SK-N-SH (cell line): ENCODE data around the gene KCNC3. TPM values are rescaled to one million over a fixed set of nuclear protein-coding genes. Genes with fewer than 3 reads are reported as not detected.

ENCODE experiments used
- CTCF ChIA-PET: fragments of 300-600, 350-600 bp; formaldehyde crosslinking; extraction: SDS; loops from one replicate; lab custom pipeline; 2021; lab: Yijun Ruan, JAX
- POLR2A ChIA-PET: fragments of 350-600 bp; sonication (Branson Sonifier 250); formaldehyde crosslinking; extraction: SDS; loops from one replicate; lab custom pipeline; 2020; ENCODE audit warnings: antibody characterized with exemption, inconsistent platforms; lab: Yijun Ruan, JAX
- DNase-seq: peaks from one replicate; pipeline ENCODE4 v3.0.0; 2012
- H2AFZ ChIP-seq: fragments of 200-600 bp; sonication (generic); 2 replicates; pipeline ENCODE4 v1.8.1; 2016; ENCODE audit warnings: antibody characterized with exemption, mild to moderate bottlenecking, low read depth
- H3F3A ChIP-seq: fragments of 200-600 bp; sonication (generic); replicated peaks from 2 replicates; pipeline ENCODE3; 2016; ENCODE audit warnings: antibody characterized with exemption, mild to moderate bottlenecking; ENCODE audit not compliant: insufficient read depth
- H3K27ac ChIP-seq, 2 experiments: fragments of 200-500 bp in 1 of 2; fragments of 200-600 bp in 1 of 2; sonication (Bioruptor generic) in 1 of 2; sonication (generic), shearing (Covaris generic) in 1 of 2; 2 replicates each; pipeline versions ENCODE4 v1.5.1 to v1.6.1; 2014 to 2016; ENCODE audit warnings: low read depth in 2 of 2, inconsistent platforms in 1 of 2, low read length in 1 of 2, mild to moderate bottlenecking in 1 of 2, mixed read lengths in 1 of 2
- H3K27me3 ChIP-seq: fragments of 200-600 bp; sonication (generic), shearing (Covaris generic); 2 replicates; pipeline ENCODE4 v1.6.1; 2016; ENCODE audit warnings: mixed run types; ENCODE audit not compliant: insufficient read depth
- H3K36me3 ChIP-seq, 2 experiments: fragments of 200-500 bp in 1 of 2; fragments of 200-600 bp in 1 of 2; sonication (Bioruptor generic) in 1 of 2; sonication (generic) in 1 of 2; replicated peaks in 1 of 2; 2 replicates each; pipeline versions ENCODE3 to v1.5.1; 2014 to 2016; ENCODE audit warnings: low read length in 1 of 2, mild to moderate bottlenecking in 1 of 2; ENCODE audit not compliant: insufficient read depth in 2 of 2, control insufficient read depth in 1 of 2
- H3K4me1 ChIP-seq, 2 experiments: fragments of 200-500 bp in 1 of 2; fragments of 200-600 bp in 1 of 2; sonication (Bioruptor generic) in 1 of 2; sonication (generic), shearing (Covaris generic) in 1 of 2; 2 replicates each; pipeline versions ENCODE4 v1.5.1 to v1.6.1; 2014 to 2016; ENCODE audit warnings: low read depth in 1 of 2, low read length in 1 of 2, mixed run types in 1 of 2; ENCODE audit not compliant: insufficient read depth in 2 of 2, control insufficient read depth in 1 of 2
- H3K4me2 ChIP-seq: fragments of 200-600 bp; sonication (generic), shearing (Covaris generic); 2 replicates; pipeline ENCODE4 v1.6.1; 2017; ENCODE audit warnings: mixed run types
- H3K4me3 ChIP-seq, 2 experiments: fragments of 200-500 bp in 1 of 2; fragments of 200-600 bp in 1 of 2; sonication (Bioruptor generic) in 1 of 2; sonication (generic), shearing (Covaris generic) in 1 of 2; 2 replicates each; pipeline versions ENCODE4 v1.5.1 to v1.8.1; 2014 to 2016; ENCODE audit warnings: low read depth in 2 of 2, inconsistent platforms in 1 of 2, low read length in 1 of 2, mild to moderate bottlenecking in 1 of 2, mixed read lengths in 1 of 2, moderate library complexity in 1 of 2
- H3K79me2 ChIP-seq: fragments of 200-600 bp; sonication (generic); 2 replicates; pipeline ENCODE4 v1.8.1; 2017; ENCODE audit warnings: mild to moderate bottlenecking; ENCODE audit not compliant: insufficient read depth
- H3K9ac ChIP-seq: fragments of 200-600 bp; sonication (generic); 2 replicates; pipeline ENCODE4 v1.6.1; 2017; ENCODE audit warnings: mixed run types
- H3K9me2 ChIP-seq: fragments of 200-600 bp; sonication (generic); 2 replicates; pipeline ENCODE4 v1.6.1; 2017; ENCODE audit warnings: mixed run types
- H3K9me3 ChIP-seq: fragments of 200-600 bp; sonication (generic); 2 replicates; pipeline ENCODE4 v1.6.1; 2017; ENCODE audit warnings: mixed run types, mild to moderate bottlenecking, moderate library complexity
- H4K20me1 ChIP-seq: fragments of 200-600 bp; sonication (generic); 2 replicates; pipeline ENCODE4 v1.6.1; 2017; ENCODE audit warnings: mild to moderate bottlenecking, mixed run types; ENCODE audit not compliant: insufficient read depth
- CHD2 ChIP-seq: fragments of 150-350 bp; IDR thresholded peaks from 2 replicates; pipeline ENCODE4 v1.6.1; 2018; ENCODE audit warnings: low read length; ENCODE audit not compliant: partially characterized antibody
- MEF2A ChIP-seq: IDR thresholded peaks from 2 replicates; pipeline ENCODE4 v1.4.0; 2012; ENCODE audit warnings: low read depth, borderline replicate concordance
- MXI1 ChIP-seq: IDR thresholded peaks from 2 replicates; pipeline ENCODE4 v1.6.1; 2012; ENCODE audit warnings: mild to moderate bottlenecking, low read depth, low read length, improper control_type of control experiment
- POLR2AphosphoS5 ChIP-seq: IDR thresholded peaks from 2 replicates; pipeline ENCODE4 v1.6.1; 2012; ENCODE audit warnings: low read depth, low read length
- RAD21 ChIP-seq: IDR thresholded peaks from 2 replicates; pipeline ENCODE4 v1.6.1; 2012; ENCODE audit warnings: mild to moderate bottlenecking, low read length
- SMC3 ChIP-seq: IDR thresholded peaks from 2 replicates; pipeline ENCODE4 v1.6.1; 2012; ENCODE audit warnings: low read depth, low read length, improper control_type of control experiment
- TAF1 ChIP-seq: IDR thresholded peaks from 2 replicates; pipeline ENCODE4 v1.6.1; 2012; ENCODE audit warnings: low read depth, mild to moderate bottlenecking, low read length, moderate library complexity, borderline replicate concordance
- YY1 ChIP-seq: IDR thresholded peaks from 2 replicates; pipeline ENCODE4 v1.4.0; 2012; ENCODE audit warnings: low read depth, mild to moderate bottlenecking
- WGBS: methylation state at CpG from one replicate; pipeline ENCODE4 v1.1.6; 2017; ENCODE audit warnings: low lambda C conversion rate; 5-methylcytosine and 5-hydroxymethylcytosine counted together
- polyA plus RNA-seq, 3 experiments: library from polyadenylated mRNA; depleted of rRNA; stranded (reverse); fragments of >200 nt; gene quantifications; 2 replicates each; pipeline ENCODE4 v1.2.3, GENCODE V29; 2012
- TF ChIP-seq, protein P1 (sequence below): IDR thresholded peaks from 2 replicates; pipeline ENCODE4 v1.6.1; 2012; ENCODE audit warnings: mild to moderate bottlenecking, low read depth, low read length, moderate library complexity
- TF ChIP-seq, protein P2 (sequence below): IDR thresholded peaks from 2 replicates; pipeline ENCODE4; 2012
- TF ChIP-seq, protein P3 (sequence below): fragments of 150-350 bp; IDR thresholded peaks from 2 replicates; pipeline ENCODE4 v1.6.1; 2016; ENCODE audit warnings: mild to moderate bottlenecking, low read depth, low read length
- TF ChIP-seq, protein P4 (sequence below): fragments of 200-600 bp; sonication (generic); IDR thresholded peaks from 2 replicates; pipeline ENCODE4 v1.6.1; 2017; ENCODE audit warnings: antibody characterized with exemption, mild to moderate bottlenecking, moderate library complexity
- TF ChIP-seq, protein P5 (sequence below): IDR thresholded peaks from 2 replicates; pipeline ENCODE4 v1.4.0; 2012; ENCODE audit warnings: low read depth, borderline replicate concordance

The KCNC3 gene
- 0.26 and 0.30 TPM in 2 replicates for polyA plus RNA-seq (2012; rRNA removed)
- 0.14 and 0.37 TPM in 2 replicates for polyA plus RNA-seq (2012; cell fraction: cytosol; rRNA removed)
- polyA plus RNA-seq (2012; cell fraction: nucleus; rRNA removed), result 2.4 and 2.7 TPM in 2 replicates

DNA sequence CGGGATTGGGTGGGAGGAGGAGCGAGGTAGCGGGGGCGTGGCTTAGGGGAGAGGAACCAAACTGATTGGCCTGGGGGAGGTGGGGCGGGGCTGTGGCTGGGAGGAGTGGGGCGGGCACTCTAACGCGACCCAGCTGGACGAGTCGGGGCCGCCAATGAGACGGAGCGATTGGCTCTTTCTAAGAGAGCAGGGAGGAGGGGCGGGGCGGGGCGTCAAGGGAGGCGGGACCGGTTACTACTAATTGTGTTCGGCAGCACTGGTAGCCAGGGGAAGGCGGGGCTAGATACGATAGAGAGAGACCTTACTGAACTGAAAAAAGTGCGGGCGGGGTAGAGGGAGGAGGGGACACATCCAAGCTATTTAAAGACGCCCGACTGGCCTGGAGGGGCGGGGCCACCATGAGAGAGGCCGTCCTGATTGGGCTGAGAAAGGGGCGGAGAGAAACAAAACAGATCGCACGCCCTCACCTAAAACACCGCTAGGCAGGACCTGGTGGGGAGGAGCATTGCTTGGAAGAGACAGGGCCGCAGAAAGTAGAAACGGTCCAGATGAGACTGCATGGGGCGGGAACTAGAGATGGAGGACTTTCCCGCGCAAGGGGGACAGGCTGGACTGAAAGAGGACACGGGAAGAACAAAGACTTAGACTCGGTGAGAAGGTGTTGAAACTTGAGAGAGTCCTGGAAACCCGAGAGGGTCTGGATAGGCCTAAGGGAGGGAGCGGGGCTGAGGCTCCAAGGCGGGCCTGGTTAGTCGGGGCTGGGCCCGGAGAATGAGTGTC is at the start of gene KCNC3:
TSS of gene KCNC3 (minus strand) at position 232 of the 780 bp plus-strand sequence. CDS start 295 bp downstream, outside the sequence.
- peaks cover 16% of the 10 kb centered on the region; the same call in 1 of the 2 replicates for H3K27me3 ChIP-seq
- H3K4me2 ChIP-seq, result peak within 1 kb of the TSS; percentile 78
- peaks cover 7 to 56% of the 10 kb centered on the region in 2 experiments; a peak in 2 of 4 replicates for H3K4me1 ChIP-seq
- 0 out of 2 replicates have a peak, but pooled peaks cover 3% of the 10 kb centered on the region for H4K20me1 ChIP-seq
- H3K27ac ChIP-seq, result peak within 1 kb of the TSS; percentile 75 to 86
- peak within 1 kb of the TSS; percentile 89 for H2AFZ ChIP-seq
- H3K4me3 ChIP-seq, result peak within 1 kb of the TSS; percentile 49 to 67
- DNase-seq, result peak; percentile 95
- peak within 1 kb of the TSS; percentile 64; the same call in 1 of the 2 replicates for H3K9ac ChIP-seq
- CTCF ChIA-PET, result interaction anchor here (0.7 to 2.1 kb wide), 11 partner anchors 13 to 281 kb away, joined by 3 to 17 read pairs (median 7); no protein-coding TSS in a partner anchor
- H3K9me3 ChIP-seq, result no peaks in the 10 kb centered on the region
- H3F3A ChIP-seq, result peaks cover 9% of the 10 kb centered on the region
- H3K79me2 ChIP-seq, result no peaks in the 10 kb centered on the region
- 2% methylated on average over 43 of the region's 43 CpGs for WGBS
- H3K36me3 ChIP-seq, result no peaks in the 10 kb centered on the region
- H3K9me2 ChIP-seq, result no peaks in the 10 kb centered on the region
- TF ChIP-seq, protein P1, sequence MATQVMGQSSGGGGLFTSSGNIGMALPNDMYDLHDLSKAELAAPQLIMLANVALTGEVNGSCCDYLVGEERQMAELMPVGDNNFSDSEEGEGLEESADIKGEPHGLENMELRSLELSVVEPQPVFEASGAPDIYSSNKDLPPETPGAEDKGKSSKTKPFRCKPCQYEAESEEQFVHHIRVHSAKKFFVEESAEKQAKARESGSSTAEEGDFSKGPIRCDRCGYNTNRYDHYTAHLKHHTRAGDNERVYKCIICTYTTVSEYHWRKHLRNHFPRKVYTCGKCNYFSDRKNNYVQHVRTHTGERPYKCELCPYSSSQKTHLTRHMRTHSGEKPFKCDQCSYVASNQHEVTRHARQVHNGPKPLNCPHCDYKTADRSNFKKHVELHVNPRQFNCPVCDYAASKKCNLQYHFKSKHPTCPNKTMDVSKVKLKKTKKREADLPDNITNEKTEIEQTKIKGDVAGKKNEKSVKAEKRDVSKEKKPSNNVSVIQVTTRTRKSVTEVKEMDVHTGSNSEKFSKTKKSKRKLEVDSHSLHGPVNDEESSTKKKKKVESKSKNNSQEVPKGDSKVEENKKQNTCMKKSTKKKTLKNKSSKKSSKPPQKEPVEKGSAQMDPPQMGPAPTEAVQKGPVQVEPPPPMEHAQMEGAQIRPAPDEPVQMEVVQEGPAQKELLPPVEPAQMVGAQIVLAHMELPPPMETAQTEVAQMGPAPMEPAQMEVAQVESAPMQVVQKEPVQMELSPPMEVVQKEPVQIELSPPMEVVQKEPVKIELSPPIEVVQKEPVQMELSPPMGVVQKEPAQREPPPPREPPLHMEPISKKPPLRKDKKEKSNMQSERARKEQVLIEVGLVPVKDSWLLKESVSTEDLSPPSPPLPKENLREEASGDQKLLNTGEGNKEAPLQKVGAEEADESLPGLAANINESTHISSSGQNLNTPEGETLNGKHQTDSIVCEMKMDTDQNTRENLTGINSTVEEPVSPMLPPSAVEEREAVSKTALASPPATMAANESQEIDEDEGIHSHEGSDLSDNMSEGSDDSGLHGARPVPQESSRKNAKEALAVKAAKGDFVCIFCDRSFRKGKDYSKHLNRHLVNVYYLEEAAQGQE, result no peak
- TF ChIP-seq POLR2AphosphoS5 (peak; percentile 74; the same call in 1 of the 2 replicates), SMC3 (no peak), TAF1 (no peak), RAD21 (no peak), YY1 (no peak), MEF2A (no peak), MXI1 (peak; percentile 82), CHD2 (peak; percentile 30)
- TF ChIP-seq, protein P2, sequence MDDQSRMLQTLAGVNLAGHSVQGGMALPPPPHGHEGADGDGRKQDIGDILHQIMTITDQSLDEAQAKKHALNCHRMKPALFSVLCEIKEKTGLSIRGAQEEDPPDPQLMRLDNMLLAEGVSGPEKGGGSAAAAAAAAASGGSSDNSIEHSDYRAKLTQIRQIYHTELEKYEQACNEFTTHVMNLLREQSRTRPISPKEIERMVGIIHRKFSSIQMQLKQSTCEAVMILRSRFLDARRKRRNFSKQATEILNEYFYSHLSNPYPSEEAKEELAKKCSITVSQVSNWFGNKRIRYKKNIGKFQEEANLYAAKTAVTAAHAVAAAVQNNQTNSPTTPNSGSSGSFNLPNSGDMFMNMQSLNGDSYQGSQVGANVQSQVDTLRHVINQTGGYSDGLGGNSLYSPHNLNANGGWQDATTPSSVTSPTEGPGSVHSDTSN, result peak; percentile 56
- TF ChIP-seq, protein P3, sequence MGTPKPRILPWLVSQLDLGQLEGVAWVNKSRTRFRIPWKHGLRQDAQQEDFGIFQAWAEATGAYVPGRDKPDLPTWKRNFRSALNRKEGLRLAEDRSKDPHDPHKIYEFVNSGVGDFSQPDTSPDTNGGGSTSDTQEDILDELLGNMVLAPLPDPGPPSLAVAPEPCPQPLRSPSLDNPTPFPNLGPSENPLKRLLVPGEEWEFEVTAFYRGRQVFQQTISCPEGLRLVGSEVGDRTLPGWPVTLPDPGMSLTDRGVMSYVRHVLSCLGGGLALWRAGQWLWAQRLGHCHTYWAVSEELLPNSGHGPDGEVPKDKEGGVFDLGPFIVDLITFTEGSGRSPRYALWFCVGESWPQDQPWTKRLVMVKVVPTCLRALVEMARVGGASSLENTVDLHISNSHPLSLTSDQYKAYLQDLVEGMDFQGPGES, result no peak
- TF ChIP-seq, protein P4, sequence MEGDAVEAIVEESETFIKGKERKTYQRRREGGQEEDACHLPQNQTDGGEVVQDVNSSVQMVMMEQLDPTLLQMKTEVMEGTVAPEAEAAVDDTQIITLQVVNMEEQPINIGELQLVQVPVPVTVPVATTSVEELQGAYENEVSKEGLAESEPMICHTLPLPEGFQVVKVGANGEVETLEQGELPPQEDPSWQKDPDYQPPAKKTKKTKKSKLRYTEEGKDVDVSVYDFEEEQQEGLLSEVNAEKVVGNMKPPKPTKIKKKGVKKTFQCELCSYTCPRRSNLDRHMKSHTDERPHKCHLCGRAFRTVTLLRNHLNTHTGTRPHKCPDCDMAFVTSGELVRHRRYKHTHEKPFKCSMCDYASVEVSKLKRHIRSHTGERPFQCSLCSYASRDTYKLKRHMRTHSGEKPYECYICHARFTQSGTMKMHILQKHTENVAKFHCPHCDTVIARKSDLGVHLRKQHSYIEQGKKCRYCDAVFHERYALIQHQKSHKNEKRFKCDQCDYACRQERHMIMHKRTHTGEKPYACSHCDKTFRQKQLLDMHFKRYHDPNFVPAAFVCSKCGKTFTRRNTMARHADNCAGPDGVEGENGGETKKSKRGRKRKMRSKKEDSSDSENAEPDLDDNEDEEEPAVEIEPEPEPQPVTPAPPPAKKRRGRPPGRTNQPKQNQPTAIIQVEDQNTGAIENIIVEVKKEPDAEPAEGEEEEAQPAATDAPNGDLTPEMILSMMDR, result no peak
- TF ChIP-seq, protein P5, sequence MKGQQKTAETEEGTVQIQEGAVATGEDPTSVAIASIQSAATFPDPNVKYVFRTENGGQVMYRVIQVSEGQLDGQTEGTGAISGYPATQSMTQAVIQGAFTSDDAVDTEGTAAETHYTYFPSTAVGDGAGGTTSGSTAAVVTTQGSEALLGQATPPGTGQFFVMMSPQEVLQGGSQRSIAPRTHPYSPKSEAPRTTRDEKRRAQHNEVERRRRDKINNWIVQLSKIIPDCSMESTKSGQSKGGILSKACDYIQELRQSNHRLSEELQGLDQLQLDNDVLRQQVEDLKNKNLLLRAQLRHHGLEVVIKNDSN, result no peak
- TF ChIP-seq, all 33 proteins: peak for 4
- POLR2A ChIA-PET, result interaction anchor here (0.8 to 1.0 kb wide), 2 partner anchors 14 to 17 kb away, joined by 3 to 9 read pairs; no protein-coding TSS in a partner anchor
